ENCODE data around the gene AXIN2.

AXIN2 gene, protein sequence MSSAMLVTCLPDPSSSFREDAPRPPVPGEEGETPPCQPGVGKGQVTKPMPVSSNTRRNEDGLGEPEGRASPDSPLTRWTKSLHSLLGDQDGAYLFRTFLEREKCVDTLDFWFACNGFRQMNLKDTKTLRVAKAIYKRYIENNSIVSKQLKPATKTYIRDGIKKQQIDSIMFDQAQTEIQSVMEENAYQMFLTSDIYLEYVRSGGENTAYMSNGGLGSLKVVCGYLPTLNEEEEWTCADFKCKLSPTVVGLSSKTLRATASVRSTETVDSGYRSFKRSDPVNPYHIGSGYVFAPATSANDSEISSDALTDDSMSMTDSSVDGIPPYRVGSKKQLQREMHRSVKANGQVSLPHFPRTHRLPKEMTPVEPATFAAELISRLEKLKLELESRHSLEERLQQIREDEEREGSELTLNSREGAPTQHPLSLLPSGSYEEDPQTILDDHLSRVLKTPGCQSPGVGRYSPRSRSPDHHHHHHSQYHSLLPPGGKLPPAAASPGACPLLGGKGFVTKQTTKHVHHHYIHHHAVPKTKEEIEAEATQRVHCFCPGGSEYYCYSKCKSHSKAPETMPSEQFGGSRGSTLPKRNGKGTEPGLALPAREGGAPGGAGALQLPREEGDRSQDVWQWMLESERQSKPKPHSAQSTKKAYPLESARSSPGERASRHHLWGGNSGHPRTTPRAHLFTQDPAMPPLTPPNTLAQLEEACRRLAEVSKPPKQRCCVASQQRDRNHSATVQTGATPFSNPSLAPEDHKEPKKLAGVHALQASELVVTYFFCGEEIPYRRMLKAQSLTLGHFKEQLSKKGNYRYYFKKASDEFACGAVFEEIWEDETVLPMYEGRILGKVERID

DNA sequence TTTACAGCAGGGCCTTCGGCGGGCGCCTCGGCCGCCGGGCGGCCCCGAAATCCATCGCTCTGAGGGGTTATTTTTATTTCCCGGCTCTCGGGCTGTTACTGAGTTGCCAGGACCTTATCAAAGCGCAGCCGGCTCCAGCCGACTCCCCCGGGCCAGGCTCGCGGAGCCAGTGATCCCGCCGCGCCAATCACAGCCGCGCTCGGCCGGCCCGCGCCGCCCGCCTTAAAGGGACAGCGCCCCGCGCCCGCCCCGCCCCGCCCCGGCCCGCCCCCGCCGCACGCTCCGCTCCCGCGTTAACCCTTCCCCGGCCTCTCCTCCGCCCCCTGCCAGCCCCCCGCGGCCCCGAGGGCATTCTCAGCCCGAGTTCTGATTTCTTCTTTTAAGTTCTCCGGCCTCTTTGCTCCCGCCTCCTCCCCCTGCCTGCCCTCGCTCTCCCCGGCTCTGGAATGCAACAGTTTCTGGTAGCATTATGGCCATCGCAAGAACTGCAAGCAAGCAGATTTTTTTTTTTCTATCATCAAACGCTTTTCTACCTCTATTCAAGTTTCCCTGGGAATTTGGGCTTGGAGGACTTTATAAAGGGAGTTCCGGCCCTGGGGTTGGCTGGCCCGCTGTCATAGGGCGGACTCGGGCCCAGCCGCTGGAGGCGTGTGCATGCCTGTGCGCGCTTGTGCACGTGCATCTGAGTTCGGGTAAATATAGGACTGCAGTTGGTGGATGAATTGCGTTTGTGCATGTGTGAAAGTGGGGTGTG lies at the start of gene AXIN2:
TSS of gene AXIN2 (minus strand) at position 197 of the 754 bp plus-strand sequence. CDS start 3,028 bp downstream, outside the sequence.
- DNase-seq (ENCODE audit: low read depth): peak; percentile 72

DNA sequence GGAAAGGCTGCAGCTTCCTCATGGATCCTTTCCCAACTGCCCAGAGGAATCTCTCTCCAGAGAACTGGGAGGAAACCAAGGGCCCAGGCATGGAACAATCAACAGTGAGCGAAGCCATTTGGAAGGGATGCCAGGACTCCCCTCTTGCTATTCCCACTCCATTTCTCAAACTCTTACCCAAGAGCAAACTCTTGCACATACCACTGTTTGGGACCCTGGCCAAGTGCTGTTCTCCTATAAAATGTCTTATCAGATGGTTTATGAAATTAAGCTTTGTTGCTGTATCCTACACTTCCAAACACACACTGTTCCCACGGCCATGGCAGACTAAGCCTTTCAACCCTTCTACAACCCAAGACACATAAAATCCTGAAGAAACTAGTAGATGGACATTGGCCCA lies 48.3 kb upstream of the AXIN2 start:
- DNase-seq (ENCODE audit: low read depth): no peak

DNA sequence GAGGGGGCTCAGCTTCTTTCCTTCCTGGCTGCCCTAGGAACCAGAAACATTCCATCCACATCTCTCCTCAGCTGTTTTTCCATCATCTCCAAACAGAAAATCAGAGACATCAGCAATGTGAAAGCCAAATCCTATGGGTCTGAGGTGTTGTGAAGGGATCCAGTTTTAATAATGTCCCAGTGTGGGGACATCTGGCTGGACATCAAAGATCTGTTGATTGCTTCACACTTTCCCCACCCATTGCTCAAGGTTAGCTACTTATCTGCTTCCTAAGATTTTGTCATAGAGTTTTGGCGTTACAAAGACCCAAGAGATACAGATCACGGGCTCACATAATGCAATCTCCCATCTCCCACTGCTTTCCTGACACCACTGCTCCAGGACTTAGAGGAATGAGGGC lies 47.8 kb upstream of the AXIN2 start:
- DNase-seq (ENCODE audit: low read depth): no peak

DNA sequence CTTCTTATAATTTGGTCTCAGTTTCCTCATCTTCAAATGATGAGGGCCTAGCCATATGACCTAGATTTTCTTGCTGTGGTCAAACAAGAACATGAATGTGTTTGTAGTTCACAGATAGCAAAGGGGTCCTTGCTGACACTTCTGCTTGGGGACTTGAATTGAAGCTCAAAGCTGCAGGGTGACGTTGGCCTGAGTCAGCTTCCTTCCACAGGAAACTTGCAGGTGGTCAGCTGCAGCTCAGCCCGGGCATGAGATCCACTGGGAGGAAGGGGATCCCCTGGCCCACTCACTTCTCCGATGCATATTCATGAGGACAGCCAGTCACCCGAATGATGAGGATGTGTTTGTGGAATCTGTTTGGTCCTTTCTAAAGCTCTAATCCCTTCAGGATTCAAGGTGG lies 42.6 kb upstream of the AXIN2 start:
- DNase-seq (ENCODE audit: low read depth): no peak

DNA sequence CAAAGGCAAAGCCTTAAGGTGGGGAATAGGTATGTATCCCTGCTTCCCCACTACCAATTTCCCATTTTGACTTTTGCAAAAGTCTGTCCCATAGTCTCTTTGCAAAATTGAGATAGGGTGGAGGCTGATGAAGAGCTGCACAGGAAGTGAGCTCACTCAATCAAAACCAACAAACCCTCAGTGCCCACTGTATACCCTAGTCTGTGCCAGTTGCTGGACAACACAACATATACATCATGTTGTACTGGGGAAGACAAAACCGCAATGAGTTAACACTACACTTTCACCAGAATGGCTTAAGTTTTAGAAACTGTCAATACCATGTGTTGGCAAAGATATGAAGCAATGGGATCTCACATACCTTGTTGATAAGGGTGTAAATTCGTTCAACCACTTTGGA lies 40.4 kb upstream of the AXIN2 start:
- no peak for DNase-seq (ENCODE audit: low read depth)

DNA sequence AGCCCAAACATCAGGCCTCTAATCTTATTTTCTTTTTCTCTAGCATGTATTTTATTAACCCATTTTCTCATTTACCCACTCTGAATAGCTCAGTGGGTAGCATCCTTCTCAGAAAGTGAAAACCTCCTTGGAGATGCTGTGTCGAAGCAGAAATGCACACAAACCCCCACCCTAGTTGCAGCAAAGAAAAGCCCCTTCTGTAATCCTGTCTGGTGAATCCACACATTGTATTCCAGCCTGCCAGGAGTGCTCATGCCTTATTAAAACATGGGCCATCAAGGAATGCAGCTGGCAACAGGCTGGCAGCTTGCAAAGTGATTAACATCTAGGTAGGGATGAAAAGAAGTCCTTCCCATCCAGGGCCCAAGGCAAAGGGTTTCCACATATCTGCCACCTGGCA lies 39.7 kb upstream of the AXIN2 start:
- DNase-seq (ENCODE audit: low read depth): no peak

DNA sequence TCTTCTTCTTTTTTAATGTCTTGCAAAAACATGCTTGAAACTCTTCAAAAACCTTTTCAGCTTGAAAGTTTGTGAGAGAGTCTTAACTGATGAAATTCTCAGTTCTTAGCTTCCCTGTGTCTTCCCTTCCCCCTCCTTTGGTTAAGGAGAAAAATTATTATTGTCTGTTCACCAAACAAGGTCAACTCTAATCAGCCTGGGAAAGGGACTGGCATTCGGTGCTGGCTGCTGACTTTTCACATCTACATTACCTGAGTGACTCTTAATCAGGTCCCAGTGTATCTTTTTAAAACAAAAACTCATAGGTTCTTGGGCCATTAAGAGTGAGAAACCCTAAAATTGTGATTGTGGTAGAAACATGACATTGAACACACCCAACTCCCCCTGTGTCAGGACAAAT lies 39.1 kb upstream of the AXIN2 start:
- no peak for DNase-seq (ENCODE audit: low read depth)

DNA sequence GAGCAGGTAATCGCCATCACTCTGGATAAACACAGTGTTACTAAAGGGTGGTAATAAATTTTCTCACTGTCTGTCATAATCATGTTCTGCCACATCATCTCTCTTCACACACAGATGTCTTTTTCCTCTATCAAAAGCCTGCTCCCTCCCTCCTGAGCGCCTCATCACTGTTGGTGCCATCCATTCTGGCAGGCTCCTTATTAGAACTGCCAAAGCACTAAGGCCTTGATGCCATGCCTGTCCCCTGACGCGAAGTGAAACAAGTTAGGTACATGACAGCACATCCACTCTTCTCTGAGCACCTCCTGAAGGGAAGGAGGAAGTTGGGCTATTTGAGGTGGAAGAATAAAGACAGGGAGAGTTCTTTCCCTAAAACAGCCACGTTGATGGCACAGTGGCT lies 38.2 kb upstream of the AXIN2 start:
- DNase-seq (ENCODE audit: low read depth): no peak

DNA sequence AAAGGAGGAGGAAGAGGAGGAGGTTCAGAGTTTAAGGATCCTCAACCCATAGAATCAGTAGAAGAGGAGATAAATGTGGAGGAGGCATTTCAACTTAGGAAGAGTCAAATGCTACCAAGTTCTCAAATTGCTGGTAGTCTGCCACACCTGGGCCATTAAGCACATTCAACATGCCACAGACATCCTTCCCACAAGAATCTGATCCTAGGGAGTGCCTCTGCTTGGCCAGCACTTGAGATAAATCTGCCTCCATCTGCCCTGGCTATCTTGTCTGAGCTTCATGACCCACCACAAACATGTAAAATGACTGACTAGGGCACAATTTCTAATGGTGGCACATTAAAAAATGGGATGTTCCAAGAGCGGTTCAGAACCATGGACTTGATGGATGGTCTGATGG lies 37.3 kb upstream of the AXIN2 start:
- no peak for DNase-seq (ENCODE audit: low read depth)

DNA sequence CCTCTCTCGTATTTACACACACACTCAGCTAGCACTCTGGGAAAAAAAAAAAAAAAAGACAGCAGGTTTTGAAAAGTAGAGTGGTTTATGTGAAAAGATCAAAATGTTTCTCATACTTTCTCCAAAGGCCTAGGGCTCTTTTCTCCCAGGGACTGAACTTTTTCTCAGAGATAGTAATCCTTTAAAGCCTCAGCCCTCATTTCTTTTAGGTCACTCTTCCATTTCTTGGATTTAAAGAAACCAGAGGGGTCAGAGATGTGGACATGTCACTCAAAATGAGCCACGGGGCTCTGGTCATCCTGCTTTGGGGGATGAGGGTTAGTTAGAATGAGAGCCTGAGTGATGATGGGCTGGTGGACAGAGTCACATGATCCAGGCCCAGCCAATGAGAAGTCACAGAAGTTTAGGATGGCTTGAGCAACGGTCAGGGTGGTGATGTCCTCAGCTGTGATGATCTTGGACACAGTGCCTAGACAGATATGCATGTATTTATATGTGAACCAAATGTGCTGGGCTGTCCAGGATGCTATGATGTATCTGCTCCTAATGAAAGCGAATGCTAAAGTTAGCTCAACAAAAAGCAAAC lies 33.7 kb upstream of the AXIN2 start:
- no peak for DNase-seq (ENCODE audit: low read depth)

DNA sequence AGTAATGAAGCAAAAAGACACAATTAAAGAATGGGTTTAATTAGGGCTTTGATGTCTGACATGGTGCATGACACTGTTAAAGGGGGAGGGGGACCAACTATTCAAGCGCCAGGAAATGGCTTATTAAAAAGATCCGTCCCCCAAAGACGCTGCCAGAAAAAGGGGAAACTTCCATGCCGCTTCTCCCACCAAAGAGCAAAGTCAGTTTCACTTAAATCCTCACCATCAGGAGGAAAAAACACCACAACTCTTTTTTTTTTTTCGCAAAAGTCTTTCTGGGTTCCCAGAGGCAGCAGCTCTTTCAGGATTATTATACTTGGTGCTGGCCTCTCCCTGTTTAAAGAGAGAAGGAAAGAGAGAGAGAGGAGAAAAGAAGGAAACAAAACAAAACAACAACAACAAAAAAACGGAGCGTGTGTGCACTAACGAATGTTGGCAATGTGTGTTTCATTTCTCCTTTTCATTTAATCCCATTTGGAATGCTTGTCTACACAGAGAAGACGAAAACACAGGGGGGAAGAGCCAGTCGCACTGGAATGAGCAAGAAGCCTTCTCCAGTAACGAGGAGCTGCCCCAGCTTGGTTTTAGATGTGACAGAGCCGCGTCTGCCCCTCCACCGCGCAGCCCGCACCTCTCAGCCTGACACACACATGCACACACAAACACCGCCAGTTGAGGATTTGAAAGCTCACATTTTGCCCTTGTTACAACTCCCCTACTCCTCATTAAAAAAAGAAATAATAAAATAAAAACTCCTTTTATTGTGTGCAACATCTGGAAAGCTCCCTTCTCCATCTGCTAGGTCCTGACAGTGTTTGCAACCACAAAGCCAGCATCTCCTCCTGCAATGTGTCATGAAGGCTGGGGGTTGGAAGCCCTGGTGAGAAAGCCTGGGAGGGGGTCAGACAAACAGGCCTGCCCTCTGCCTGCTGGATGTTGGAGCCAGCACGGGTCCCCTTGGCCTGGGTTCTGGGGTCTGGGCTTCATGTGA lies 32.7 kb upstream of the AXIN2 start:
- DNase-seq (ENCODE audit: low read depth): no peak

DNA sequence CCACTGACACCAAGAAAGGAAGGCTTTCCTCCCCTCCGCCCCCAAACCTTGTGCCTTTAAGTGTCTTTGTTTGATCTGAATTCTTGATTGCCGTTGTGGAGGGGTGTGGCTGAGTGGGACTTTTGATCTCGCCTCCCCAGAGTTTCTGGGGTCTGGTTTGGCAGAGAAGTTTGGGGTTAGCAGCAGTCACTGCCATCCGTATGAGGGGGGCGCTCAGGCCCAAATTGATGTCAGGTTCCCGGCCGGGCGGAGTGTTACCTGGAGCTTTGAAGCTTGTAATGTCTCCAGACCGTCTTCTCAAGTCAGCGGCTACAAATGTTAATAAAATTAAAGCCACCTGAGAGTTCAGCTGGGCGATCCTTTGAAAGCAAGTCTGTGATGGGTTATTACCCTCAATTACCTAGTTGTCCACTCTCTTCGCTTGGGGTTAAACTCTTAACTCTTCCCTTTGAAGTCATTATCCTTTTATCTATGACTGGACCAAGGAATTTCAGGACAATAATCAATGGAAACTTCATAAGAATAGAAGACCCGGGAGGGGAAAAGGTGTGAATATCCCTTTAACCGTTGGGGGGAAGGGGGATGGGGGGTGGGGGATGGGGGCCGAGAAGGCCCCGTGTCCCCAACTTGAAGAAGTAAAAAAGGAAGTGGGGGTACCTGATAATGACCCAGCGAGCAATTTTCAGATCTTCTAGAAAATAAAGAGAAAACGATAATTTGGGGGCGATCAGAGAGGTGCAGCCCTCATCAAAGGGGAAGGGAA lies 31.8 kb upstream of the AXIN2 start:
- DNase-seq (ENCODE audit: low read depth): no peak

DNA sequence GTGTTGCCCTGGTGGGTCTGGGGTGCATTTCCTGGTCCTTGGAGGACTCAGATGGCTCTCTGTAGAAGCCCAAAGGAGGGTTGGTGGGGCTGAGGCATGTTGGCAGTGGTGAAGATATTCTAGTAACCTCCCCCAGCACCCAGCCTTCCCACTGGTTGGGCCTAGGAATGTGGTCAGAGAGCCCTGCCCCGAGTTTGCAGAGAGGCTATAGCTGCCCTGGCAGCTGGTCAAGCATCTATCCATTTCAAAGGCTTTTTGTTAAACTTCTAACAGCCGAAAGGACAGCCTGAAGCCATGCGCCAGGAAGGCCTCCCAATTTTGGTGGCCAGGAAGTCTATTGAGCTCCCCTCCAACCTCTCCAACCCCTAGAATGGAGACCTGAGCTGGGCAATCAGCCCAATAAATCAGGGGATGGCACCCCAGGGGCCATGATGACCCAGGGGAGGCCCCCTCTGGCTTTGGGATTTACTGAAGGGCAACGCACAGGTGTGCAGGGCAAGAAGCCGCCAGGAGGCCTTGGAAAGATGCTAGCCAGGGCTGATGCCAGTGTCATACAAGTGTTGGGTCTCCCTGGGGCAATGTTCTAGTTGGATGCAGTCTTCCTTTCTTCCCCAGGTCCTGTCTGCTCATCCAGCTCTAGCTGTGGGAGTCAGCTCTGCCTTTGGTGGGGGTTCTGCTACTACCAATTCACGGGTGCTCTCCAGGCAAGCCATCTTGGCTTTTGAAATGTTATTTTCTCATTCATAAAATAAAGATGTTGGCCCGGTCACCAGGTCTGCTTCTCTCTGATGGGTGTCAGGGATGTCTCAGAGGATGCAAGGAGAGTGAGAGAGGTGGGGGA lies 30.9 kb upstream of the AXIN2 start:
- no peak for DNase-seq (ENCODE audit: low read depth)

DNA sequence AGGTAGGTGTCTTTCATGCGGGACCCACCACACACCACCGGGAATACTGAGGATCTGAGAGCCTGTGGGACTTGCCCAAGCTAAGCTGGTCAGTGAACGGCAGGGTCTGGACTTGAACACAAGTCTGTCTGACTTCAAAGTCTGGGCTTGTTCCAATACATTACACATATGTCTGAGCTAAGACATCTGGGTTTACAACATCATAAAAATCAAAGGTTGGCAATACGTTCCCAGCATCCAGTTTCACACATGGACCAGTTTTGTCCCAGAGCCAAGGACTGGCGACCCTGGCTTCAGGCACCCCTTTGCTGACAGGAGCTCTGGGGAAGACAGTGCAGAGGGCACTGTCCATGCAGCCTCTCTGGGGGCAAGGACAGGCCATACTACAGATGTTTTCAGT lies 27.9 kb upstream of the AXIN2 start:
- DNase-seq (ENCODE audit: low read depth): no peak

DNA sequence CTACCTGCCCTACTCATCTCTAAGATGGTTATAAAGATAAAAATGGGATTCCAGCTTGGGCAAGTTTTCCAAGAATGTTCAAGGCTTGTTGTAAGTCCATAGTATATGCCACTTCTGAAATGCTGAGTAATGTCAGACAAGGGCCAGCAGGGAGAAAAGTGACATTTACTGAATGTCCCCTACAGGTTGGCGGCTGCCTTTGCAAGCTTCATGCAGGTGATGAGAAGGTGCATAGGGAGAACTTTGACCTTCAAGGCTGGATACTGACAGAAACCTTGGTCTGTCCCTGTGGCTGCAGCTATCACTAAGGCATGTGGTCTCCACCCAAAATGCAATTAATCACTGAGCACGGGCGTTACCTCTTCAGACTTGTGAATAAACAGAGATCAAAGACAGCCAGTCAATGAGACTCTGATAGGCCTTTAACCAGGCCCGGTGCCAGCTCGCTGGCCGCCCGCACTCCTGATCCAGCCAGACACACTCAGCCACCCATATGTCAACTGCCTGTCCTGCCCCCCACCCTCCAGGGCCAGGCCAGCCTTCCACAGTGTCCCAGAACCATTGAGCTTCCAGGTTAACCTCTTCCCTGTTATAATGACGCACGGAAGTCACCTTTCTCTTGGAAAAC lies 26.8 kb upstream of the AXIN2 start:
- no peak for DNase-seq (ENCODE audit: low read depth)

DNA sequence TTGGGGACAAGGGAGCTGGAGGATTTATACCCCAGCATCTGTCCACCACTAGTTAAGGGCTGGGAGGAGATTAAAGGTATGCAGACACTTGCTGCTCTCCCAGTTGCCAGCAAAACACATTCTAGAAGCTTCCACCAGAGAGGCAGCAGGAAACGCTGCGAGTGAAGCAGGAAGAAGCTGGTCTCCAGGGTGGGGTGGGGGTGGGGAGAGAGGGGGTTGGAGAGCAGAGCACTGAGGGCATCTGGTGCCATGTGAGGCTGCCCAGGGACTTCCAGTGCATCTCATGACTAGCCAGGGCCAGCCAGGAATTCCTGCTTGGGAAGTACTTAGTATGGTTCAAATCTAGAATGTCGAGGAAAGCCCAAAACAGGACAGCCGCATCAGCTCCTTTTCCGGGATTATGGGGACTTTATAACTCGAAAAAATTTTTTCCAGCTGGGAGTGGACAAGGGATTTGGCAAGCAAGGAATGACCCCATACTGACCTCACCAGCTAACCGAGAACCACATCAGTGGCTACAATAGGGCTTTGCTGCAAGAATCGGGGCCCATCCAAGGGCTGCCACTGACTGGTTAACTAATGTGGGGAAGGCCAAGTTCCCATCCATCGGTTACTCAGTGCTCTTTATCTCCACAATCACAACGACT lies 26.2 kb upstream of the AXIN2 start:
- no peak for DNase-seq (ENCODE audit: low read depth)

DNA sequence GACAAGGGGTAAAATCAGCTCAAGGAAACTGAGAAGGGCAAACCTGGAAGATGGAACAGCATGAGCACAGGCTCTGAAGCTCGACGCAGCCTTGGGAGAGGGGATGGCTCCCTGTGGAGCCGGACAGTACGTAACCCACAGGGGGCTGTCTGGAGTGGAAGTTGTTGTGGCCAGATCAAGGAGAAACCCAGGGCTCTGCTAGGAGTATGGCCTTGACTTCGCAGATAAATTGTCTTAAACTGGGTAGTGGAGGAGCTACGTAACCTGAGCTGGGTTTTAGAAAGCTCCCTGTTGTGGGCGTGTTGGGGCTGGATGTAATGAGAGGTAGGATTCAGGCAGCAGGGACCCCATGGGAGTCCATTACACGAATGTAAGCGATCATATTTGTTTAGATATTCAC lies 25.5 kb upstream of the AXIN2 start:
- DNase-seq (ENCODE audit: low read depth): no peak

Measured in stimulated activated CD8-positive, alpha-beta memory T cell treated with anti-CD3 and anti-CD28 coated beads, Interleukin-12 subunit alpha, Interleukin-12 subunit beta, amount 100 ng/mL, for 4 hours (primary cell).